Myocyte (in vitro differentiated cells): Measurements from ENCODE around the gene GSTT2. TPM values are rescaled to one million over a fixed set of nuclear protein-coding genes. Genes with fewer than 3 reads are reported as not detected.
"Not testable (repeated sequence)": the region's sequence is repeated elsewhere in the genome, so short reads cannot be mapped to it uniquely, and the experiment has no call there.

Experiments used
- DNase-seq: peaks from one replicate; pipeline ENCODE4 v3.0.0-alpha.2; 2012; ENCODE audit warnings: low read depth
- polyA plus RNA-seq: library from polyadenylated mRNA; unstranded; fragments of >200 nt; gene quantifications from one replicate; pipeline ENCODE4 v1.2.1, GENCODE V29; 2012; ENCODE audit warnings: missing spikeins
- total RNA-seq: library from RNA; depleted of rRNA; stranded (reverse); fragments of >200 nt; gene quantifications from 2 replicates; pipeline ENCODE4 v1.2.3, GENCODE V29; 2014

Gene GSTT2
- total RNA-seq = 1.7 TPM in 1 of 2 replicates, not detected in the other
- 0.76 TPM for polyA plus RNA-seq

DNA sequence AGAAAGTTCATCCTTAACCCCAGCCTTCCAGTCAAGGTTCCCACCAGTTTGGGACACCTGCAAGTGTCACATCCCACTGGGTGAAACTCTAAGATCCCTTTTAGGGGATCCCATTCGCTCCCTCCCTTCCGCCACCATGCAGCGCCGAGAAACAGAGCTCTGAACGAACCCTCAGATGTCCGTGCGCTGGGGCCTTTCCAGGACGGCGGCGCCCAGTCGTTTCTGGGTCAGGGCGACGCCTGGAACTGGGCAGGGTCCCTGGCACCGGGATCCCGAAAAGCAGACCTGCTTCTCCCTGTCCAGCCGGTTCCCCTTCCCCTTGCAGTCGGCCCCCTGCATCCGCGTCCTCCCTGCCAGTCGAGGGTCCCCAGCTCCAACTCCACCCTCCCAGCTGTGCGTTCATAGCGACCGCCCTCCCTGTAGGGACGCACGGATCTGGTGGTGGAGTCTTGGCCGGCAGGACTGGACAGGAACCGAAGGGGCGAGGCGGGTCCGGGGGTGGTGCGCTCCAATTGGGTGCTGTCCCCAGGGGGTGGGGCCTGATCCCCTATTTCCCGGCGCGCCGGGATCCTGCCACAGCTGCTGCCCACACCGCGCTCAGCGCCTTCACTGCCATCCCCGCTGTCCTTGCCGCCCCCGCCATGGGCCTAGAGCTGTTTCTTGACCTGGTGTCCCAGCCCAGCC is at the start of gene GSTT2:
GSTT2 (plus strand) TSS at position 578 of the 684 bp plus-strand sequence.
- DNase-seq = not testable (repeated sequence)

DNA sequence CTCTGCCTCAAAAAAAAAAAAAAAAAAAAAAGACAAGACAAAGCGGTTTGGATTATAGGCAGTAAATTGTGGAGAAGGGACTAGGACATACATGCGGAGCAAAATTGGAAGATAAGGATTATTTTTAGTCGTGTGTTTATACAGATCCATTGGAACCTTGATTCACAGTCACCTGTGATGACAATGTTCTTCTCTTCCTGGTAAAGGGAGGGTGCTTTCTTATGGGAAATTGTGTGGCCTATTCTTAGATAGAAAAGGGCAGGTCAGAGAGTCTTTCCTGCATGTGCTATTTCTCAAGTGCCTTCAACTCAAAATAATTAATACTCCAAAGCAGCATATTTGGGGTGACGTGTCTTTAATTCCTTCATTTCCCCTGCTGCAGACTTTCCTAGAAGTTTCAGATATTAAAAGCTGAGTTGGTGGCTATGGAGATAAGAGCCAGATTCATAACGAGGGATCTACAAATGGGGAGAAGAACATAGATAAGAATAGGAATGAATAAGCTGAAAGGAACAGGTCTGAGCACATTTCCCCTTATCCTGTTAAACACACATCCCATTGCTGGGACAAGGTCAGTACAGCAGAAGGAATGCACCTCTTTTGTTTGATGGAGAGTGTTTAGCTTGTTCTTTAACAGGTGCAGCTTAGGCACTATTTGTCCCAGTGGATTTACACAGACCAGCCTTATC is 41.5 kb upstream of the GSTT2 start:
- no peak for DNase-seq

DNA sequence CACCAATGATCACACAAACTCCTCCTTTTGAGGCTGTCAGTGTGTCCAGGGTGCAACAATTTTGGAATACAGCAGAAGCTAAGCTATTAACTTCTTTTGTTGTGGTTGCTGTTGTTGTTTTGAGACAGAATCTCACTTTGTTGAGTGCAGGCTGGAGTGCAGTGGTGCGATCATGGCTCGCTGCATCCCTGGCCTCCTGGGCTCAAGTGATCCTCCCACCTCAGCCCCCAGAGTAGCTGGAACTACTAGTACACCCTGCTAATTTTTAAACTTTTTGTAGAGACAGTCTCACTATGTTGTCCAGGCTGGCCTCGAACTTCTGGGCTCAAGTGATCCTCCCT is 40.9 kb upstream of the GSTT2 start:
- DNase-seq = no peak

DNA sequence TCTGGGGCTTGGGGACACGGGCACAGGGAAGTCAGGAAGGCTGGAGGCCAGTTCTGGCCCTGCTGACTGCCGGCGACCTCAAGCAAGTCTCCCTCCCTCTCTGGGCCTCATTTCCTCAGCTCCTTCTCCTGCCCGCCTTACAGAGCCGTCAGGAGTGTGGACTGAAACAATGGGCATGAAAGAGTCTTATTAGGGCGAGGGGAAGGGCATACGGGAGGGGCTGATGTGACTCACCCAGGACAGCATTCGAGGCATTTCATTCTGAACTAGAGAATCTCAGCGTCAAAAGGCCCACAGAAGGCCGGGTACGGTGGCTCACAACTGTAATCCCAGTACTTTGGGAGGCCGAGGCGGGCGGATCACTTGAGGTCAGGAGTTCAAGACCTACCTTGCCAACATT is 39.8 kb upstream of the GSTT2 start:
- not testable (repeated sequence) for DNase-seq

DNA sequence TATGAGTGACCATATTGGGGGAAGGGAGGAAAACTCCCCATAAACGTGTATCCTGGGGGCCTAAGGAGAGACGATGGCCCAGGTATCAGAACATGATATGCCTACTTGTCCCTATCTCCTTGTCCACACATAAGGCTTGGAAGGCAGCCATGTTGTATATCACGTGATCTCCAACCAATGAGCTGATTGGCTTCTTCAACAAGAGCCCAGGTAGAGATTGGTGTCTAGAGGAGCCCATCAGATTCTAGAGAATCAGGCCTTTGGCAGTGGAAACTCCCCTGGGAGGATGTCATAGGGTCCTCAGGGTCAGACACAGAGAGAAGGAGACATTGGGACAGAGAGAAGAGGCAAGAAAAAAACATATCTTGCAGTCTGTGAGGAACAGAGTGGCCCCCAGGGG is 32.5 kb upstream of the GSTT2 start:
- not testable (repeated sequence) for DNase-seq

DNA sequence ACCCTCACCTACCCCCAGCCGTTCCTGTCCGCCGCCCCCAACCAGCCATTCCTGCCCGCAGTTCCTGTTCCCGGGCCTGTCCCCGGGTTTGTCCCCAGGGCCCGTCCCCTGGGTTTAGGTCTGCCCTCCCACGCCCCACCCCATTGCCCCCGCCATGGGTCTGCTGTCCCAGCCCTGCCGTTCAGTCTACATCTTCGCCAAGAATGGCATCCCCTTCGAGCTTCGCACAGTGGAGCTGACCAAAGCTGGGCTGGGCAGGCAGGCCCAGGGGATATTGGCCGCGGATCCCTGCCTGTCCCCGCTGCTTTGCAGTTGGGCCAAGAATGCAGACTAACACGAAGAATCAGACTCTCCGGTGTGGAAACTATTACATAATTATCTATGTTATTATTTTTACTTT is 30.2 kb upstream of the GSTT2 start:
- not testable (repeated sequence) for DNase-seq

DNA sequence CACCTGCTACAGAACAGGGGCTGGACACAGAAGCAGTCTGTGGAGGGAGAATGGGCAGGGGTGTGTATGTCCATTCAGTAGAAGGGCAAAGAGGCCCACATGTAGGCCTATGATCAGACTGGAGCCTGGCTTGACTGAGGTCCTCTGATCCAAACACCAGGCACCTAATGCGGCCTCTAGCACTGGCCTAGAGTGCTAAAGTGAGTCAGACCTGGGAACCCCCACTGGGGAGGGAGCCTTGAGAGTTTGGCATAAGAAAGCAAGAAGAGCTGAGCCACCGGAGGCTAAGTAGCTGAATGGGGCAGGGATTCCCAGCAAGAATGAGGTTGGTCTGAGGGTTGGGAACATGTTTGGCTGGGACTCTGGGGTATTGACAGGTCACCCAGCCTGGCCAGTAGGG is 28.6 kb upstream of the GSTT2 start:
- DNase-seq = not testable (repeated sequence)

DNA sequence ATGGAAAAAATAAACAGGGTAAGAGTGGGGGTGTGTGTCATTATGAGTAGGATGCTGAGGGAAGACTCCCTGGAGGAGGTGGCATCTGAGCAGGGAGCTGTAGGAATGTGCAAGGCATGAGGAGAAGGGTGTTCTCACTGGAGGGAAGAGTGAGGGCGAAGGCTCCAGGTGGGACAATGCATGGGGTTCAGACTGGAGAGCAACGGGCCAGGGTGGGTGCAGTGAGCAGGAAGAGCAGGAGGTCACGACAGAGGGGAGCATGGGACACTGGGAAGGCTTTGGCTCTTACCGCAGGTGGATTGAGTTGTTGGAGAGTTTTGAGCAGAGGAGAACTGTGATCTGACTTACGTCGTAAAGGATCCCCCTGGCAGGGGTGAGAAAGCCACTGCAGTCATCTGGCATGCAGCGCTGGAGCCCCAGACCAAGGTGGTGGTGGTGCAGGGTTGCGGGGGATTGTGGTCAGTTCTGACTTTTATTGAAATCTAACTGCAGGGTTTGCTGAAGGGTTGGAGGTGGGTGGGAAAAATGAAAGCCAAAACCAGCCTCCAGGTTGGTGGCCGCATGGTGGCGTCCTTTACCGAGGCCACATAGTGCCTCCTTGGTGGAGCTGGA is 27.0 kb upstream of the GSTT2 start:
- not testable (repeated sequence) for DNase-seq

DNA sequence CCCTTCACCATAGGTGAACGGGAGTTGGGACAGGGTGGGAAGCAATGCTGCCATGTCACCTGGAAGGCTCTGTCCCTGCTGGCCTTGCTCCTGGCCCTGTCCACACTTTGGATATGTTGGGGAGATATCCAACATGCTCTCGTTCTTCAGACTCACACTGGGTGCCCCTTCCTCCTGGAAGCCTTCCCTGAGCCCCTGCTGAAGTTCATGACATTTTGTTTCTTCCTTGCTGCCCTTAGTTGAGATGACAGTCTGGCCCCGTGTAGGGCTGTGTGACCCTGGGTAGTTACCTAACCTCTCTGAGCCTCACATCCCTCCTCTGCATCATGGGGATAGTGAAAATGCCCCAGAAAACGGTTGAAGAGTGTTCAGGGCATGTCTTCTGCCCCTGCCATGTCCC is 26.4 kb upstream of the GSTT2 start:
- DNase-seq = not testable (repeated sequence)

DNA sequence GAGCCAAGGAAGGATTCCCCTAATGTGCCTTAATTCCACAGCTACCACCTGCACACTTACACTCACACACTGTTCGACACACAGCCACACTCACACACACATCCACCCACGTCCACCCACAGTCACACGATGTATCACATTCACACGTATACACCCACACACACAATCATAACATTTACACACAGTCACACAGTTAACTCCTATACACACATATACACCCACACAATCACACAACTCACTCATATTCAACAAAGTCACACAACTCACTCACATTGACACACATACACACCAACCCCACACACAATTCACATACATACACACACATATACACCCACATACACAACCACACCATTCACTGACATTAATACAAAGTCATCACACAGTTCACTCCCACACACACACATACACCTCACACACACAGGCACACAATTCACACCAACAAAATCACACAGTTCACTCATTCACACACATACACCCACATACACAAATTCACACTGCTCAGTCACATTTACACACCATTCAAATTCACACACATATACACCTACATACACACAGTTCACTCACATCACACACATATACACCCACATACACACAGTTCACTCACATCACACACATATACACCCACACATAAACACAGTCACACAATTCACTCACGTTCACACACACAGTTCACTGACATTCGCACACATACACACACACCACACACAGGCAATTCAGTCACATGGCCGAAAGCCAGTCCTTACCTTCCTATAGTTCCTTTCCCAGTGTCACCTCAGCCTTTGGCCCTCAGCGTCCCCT is 25.5 kb upstream of the GSTT2 start:
- DNase-seq = not testable (repeated sequence)

DNA sequence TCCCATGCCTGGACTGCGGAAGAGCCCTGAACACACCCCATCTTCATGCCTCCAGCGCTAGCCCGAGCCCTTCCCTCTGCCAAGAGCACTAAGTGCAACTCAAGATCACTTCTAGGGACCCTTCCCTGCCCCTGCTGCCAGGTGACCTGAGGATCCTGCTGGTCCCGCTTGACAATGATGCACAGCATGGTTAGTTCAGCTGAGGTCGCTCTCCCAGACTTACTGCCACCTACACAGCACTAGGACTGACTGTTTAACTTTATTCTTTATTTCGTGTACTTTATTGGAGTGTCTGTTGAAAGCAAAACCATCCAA is 25.0 kb upstream of the GSTT2 start:
- not testable (repeated sequence) for DNase-seq

DNA sequence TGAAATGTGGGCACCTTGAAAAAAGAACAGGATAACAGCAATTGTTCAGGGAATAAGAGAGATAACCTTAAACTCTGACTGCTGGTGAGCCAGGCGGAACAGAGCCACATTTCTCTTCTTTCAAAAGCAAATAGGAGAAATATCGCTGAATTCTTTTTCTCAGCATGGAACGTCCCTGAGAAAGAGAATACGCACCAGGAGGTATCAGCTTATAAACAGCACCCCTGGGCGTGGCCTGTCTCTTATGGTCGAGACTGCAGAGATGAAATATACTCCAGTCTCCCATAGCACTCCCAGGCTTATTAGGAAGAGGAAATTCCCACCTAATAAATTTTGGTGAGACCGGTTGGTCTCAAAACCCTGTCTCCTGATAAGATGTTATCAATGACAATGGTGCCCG is 24.0 kb upstream of the GSTT2 start:
- DNase-seq = not testable (repeated sequence)

DNA sequence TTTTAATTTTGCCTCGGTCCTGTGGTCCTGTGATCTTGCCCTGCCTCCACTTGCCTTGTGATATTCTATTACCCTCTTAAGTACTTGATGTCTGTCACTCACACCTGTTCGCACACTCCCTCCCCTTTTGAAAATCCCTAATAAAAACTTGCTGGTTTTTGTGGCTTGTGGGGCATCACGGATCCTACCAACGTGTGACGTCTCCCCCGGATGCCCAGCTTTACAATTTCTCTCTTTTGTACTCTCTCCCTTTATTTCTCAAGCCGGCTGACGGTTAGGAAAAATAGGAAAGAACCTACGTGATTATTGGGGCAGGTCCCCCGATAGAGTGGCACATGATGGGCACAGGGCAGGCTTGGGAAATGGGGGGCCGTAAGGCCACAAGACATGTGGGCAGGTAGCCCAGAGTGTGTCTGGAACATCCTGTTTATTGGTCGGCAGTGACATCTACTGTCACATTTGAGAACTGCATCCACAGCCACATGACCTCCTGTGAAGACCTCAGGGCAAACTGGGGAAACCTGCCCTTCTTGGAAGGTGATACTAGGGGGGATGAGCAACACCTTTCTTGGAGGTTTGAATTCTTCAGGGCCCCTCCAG is 23.5 kb upstream of the GSTT2 start:
- DNase-seq = peak; percentile 78

DNA sequence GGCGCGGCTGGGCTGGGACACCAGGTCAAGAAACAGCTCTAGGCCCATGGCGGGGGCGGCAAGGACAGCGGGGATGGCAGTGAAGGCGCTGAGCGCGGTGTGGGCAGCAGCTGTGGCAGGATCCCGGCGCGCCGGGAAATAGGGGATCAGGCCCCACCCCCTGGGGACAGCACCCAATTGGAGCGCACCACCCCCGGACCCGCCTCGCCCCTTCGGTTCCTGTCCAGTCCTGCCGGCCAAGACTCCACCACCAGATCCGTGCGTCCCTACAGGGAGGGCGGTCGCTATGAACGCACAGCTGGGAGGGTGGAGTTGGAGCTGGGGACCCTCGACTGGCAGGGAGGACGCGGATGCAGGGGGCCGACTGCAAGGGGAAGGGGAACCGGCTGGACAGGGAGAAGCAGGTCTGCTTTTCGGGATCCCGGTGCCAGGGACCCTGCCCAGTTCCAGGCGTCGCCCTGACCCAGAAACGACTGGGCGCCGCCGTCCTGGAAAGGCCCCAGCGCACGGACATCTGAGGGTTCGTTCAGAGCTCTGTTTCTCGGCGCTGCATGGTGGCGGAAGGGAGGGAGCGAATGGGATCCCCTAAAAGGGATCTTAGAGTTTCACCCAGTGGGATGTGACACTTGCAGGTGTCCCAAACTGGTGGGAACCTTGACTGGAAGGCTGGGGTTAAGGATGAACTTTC is 18.7 kb upstream of the GSTT2 start, which contains the start of gene GSTT2B:
GSTT2B (minus strand) TSS at position 112 of the 688 bp plus-strand sequence; CDS start at position 48, 64 bp downstream.
- DNase-seq = not testable (repeated sequence)

DNA sequence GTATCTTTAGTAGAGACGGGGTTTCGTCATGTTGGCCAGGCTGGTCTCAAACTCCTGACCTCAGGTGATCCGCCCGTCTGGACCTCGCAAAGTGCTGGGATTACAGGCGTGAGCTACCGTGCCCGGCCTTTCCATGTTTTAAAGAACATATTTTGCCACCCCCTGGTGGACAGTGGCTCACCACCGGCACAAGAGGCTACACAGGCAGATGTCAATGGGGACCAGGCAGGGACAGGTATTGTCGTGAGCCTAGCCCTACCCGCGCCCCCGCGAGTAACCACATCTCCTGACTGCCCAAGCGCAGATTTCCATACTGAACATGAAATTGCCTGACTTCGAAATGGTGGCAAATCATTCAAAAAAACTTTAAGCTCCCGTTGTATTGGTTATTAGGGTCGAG is 13.8 kb upstream of the GSTT2 start:
- DNase-seq = not testable (repeated sequence)

DNA sequence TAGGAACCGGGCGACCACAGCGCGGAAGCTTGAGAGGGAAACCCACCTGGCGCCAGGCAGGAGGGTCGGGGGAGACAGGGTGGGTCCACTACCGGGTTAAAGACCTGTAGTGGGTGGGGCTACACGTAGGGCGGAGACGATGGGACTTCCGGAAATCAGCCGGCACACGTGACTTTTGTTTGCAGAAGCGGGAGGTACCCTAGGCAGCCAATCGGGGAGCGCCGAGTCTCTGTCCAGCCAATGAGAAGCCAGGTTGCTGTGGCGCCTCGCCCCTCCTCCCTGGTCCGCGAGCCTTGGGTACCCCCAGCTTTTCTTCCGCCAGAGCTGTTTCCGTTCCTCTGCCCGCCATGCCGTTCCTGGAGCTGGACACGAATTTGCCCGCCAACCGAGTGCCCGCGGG is 13.4 kb upstream of the GSTT2 start, which contains the start of gene DDTL:
DDTL (plus strand) TSS at position 321 of the 400 bp plus-strand sequence; CDS start at position 348, 27 bp downstream.
- DNase-seq = not testable (repeated sequence)

DNA sequence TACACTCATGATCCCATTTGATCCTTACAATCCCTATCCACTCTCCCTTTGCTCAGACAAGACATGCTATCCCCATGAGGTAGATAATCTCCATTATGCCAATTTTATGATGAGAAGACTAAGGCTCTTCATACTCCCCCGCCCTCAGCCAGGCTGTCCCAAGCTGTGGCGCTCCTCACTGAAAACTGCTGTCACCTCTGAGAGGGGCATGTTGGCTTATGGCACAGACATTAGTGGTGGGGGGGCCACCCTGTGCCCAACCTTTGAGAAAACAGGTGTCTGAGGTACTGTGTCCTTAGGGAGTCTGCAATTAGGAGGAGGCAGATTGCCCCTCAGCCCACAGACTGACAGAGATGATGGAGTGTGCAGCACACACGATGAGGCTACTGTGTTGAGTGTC is 10.9 kb upstream of the GSTT2 start:
- DNase-seq = no peak

DNA sequence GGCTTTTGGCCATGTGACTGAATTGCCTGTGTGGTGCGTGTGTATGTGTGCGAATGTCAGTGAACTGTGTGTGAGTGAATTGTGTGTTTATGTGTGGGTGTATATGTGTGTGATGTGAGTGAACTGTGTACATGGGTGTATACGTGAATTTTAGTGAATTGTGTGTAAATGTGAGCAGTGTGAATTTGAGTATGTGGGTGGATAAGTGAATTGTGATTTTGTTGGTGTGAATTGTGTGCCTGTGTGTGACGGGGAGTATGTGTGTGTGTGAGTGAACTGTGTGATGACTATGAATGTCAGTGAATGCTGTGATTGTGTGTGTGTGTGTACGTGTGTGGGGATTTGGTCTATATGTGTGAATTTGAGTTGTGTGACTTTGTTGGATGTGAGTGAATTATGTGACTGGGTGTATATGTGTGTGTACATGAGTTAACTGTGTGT is 9.7 kb upstream of the GSTT2 start:
- no peak for DNase-seq

DNA sequence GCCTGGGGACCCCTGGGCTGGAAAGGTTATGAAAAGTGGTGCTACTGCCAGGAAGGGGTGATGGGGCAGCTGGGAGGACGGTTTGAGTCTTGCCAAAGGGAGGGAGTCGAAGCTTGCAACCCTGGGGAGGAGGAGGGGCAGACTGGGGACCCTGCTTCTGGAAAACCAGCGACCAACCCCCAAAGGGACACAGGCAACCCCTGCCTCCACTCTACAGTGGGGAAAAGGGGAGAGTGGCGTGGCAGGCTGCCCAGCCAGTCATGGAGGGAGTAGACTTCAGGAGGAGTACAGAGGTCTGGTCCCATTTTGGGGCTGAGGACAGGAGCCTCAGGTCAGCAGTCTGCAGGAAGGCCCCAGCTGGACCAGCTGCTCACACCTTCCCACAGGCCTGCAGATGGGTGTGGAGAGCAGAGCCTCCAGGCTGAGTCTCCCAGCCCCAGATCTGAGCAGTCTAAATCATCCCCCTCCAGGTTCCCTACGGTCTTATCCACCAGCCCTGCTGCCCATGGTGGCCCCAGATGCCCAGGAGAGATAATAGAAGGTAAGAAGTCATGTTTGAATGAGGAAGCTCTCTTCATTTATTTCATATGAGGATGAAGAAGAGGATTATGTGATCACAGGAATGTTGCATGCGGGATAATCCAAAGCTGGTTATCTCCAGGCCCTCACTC is 9.0 kb upstream of the GSTT2 start:
- no peak for DNase-seq

DNA sequence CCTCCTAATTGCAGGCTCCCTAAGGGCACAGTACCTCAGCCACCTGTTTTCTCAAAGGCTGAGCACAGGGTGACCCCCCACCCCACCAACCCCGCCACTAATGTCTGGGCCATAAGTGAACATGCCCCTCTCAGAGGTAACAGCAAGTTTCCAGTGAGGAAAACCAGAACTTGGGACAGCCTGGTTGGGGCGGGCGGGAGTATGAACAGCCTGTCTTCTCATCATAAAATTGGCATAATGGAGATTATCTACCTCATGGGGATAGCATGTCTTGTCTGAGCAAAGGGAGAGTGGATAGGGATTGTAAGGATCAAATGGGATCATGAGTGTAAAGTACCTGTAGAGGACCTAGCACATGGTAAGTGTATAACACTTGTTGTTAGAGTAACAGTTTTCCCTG is 8.0 kb upstream of the GSTT2 start:
- DNase-seq = not testable (repeated sequence)
